ENCODE measurements around the gene OR56A4.
"Not testable (repeated sequence)": the region's sequence is repeated elsewhere in the genome, so short reads cannot be mapped to it uniquely, and the experiment has no call there.

Gene OR56A4

GRCh38 chr11:5960704-5961320 is 45.9 kb downstream of the OR56A4 start:
- not testable (repeated sequence) for DNase-seq

GRCh38 chr11:5955586-5955985 is 51.2 kb downstream of the OR56A4 start:
- DNase-seq: no peak

Measured in nucleus accumbens (tissue), 56 donors.